HG03457 (cell line): ENCODE measurements around the gene NUF2.
"Not testable (repeated sequence)": the region's sequence is repeated elsewhere in the genome, so short reads cannot be mapped to it uniquely, and the experiment has no call there.

ENCODE experiments used
- ATAC-seq: cut with Tn5 transposase; IDR thresholded peaks from one replicate; pipeline ENCODE4 v1.9.1; 2021; ENCODE audit warnings: moderate number of reproducible peaks; ENCODE audit not compliant: unreplicated experiment

Gene NUF2

GRCh38 chr1:163331116-163331515 is 9.4 kb downstream of the NUF2 start:
- no peak for ATAC-seq

- ATAC-seq, result no peak
These were observed 13.5 kb downstream of the NUF2 start for GRCh38 chr1:163335216-163335615.

- ATAC-seq, result no peak
These were observed 15.9 kb downstream of the NUF2 start for GRCh38 chr1:163337631-163338030.

GRCh38 chr1:163346326-163346870 is 24.6 kb downstream of the NUF2 start:
- no peak for ATAC-seq

- no peak for ATAC-seq
These were observed 25.4 kb downstream of the NUF2 start for GRCh38 chr1:163347106-163347505.

- ATAC-seq, result no peak
These were observed 30.2 kb downstream of the NUF2 start for GRCh38 chr1:163351912-163352311.

- ATAC-seq, result no peak
These were observed 35.6 kb downstream of the NUF2 start for GRCh38 chr1:163357378-163357777.

- not testable (repeated sequence) for ATAC-seq
These were observed 36.4 kb downstream of the NUF2 start for GRCh38 chr1:163358172-163358571.

GRCh38 chr1:163361123-163361934 is 39.6 kb downstream of the NUF2 start:
- peak; percentile 62 for ATAC-seq

GRCh38 chr1:163365186-163365585 is 43.4 kb downstream of the NUF2 start:
- no peak for ATAC-seq

- ATAC-seq, result no peak
These were observed 44.8 kb downstream of the NUF2 start for GRCh38 chr1:163366555-163366954.

GRCh38 chr1:163367721-163368120 is 46.0 kb downstream of the NUF2 start:
- ATAC-seq, result no peak

GRCh38 chr1:163372576-163372975 is 50.8 kb downstream of the NUF2 start:
- no peak for ATAC-seq

- ATAC-seq, result no peak
These were observed 56.8 kb downstream of the NUF2 start for GRCh38 chr1:163378554-163378953.

- no peak for ATAC-seq
These were observed 58.0 kb downstream of the NUF2 start for GRCh38 chr1:163379801-163380200.

- ATAC-seq, result no peak
These were observed 59.9 kb downstream of the NUF2 start for GRCh38 chr1:163381487-163382184.

GRCh38 chr1:163382395-163382794 is 60.6 kb downstream of the NUF2 start:
- no peak for ATAC-seq

- no peak for ATAC-seq
These were observed 65.4 kb downstream of the NUF2 start for GRCh38 chr1:163387146-163387545.

GRCh38 chr1:163388970-163389369 is 67.2 kb downstream of the NUF2 start:
- no peak for ATAC-seq

- ATAC-seq, result no peak
These were observed 74.0 kb downstream of the NUF2 start for GRCh38 chr1:163395790-163396189.

GRCh38 chr1:163397451-163398200 is 75.9 kb downstream of the NUF2 start:
- no peak for ATAC-seq
